ENCODE measurements around the gene LPIN1.

DNA sequence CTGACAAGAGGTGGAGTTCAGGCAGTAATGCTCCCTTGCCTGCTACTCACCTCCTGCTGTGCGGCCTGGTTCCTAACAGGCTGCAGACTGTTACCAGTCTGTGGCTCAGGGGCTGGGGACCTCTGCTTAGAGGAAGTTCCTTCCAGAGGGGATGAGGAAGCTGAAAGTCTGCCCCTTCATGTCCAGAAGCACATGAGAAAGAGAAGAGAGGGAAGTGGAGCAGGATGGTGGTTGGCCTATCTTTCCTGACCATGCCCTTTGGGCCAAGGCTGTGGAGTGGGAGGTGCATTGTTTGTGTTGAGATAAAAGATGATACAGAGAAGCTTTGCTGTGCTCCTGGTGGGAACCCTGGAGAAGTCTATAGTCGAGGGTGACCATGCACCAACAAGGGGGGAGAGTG is 112.5 kb downstream of the LPIN1 start:
- TF ChIP-seq, protein P1, sequence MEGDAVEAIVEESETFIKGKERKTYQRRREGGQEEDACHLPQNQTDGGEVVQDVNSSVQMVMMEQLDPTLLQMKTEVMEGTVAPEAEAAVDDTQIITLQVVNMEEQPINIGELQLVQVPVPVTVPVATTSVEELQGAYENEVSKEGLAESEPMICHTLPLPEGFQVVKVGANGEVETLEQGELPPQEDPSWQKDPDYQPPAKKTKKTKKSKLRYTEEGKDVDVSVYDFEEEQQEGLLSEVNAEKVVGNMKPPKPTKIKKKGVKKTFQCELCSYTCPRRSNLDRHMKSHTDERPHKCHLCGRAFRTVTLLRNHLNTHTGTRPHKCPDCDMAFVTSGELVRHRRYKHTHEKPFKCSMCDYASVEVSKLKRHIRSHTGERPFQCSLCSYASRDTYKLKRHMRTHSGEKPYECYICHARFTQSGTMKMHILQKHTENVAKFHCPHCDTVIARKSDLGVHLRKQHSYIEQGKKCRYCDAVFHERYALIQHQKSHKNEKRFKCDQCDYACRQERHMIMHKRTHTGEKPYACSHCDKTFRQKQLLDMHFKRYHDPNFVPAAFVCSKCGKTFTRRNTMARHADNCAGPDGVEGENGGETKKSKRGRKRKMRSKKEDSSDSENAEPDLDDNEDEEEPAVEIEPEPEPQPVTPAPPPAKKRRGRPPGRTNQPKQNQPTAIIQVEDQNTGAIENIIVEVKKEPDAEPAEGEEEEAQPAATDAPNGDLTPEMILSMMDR (IDR thresholded peaks at IDR 0.05) = no peak
- no peak for TF ChIP-seq TFCP2L1 (CRISPR knock-in tag; IDR thresholded peaks at IDR 0.05)
- TF ChIP-seq MAFK (IDR thresholded peaks at IDR 0.05; ENCODE audit: partially characterized antibody) = no peak
- TF ChIP-seq CBX2 (IDR thresholded peaks at IDR 0.05; ENCODE audit: borderline replicate concordance, low read depth) = no peak
- no peak for TF ChIP-seq NR3C1 (IDR thresholded peaks at IDR 0.05)

Data from A549 (cell line).